ENCODE results near the gene CYB561D2. TPM values are rescaled to one million over a fixed set of nuclear protein-coding genes. Genes with fewer than 3 reads are reported as not detected.

CYB561D2 gene
- 24.9 and 28.8 TPM in 2 replicates for total RNA-seq

GRCh38 chr3:50350527-50351322 lies at the start of gene CYB561D2, which contains the start of gene NPRL2:
CYB561D2 (plus strand) TSS chr3:50350862; CDS start chr3:50351434, 572 bp downstream.
NPRL2 (minus strand) TSS chr3:50350775; CDS start chr3:50350652, 123 bp downstream.

GRCh38 chr3:50303013-50303815 lies 47.4 kb upstream of the CYB561D2 start, which contains the start of gene HYAL1:
HYAL1 (minus strand) TSS chr3:50303574; CDS start chr3:50302956, 618 bp downstream.

GRCh38 chr3:50322386-50323091 lies 28.1 kb upstream of the CYB561D2 start, which contains the start of gene HYAL2:
HYAL2 (minus strand) TSS chr3:50322745; CDS start chr3:50320489, 2,256 bp downstream.

GRCh38 chr3:50327943-50328691 lies 22.5 kb upstream of the CYB561D2 start, which contains the start of gene TUSC2:
TUSC2 (minus strand) TSS chr3:50328223; CDS start chr3:50328099, 124 bp downstream.

GRCh38 chr3:50340448-50341329 lies 10.0 kb upstream of the CYB561D2 start, which contains the start of gene RASSF1:
RASSF1 (minus strand) TSS chr3:50340836; CDS start chr3:50340805, 31 bp downstream.

GRCh38 chr3:50345586-50346234 lies 5.0 kb upstream of the CYB561D2 start, which contains the start of gene ZMYND10:
ZMYND10 (minus strand) TSS chr3:50345732; CDS start chr3:50345579, 153 bp downstream.

GRCh38 chr3:50358911-50359759 lies 8.5 kb downstream of the CYB561D2 start, which contains the start of gene TMEM115:
TMEM115 (minus strand) TSS chr3:50359521; CDS start chr3:50359063, 458 bp downstream.

Other genes with a start within 250 kb of the CYB561D2 start
- 183 and 242 TPM in 2 replicates for gene SEMA3F, start 195.5 kb upstream of the CYB561D2 start, total RNA-seq
- 0.35 TPM in 1 of 2 replicates, not detected in the other for gene GNAT1, start 159.3 kb upstream of the CYB561D2 start, total RNA-seq
- 0.23 TPM in 1 of 2 replicates, not detected in the other for gene SLC38A3, start 145.6 kb upstream of the CYB561D2 start, total RNA-seq
- 186 and 226 TPM in 2 replicates for gene GNAI2, start 114.7 kb upstream of the CYB561D2 start, total RNA-seq
- 3.9 and 5.4 TPM in 2 replicates for gene SEMA3B, start 81.7 kb upstream of the CYB561D2 start, total RNA-seq
- not detected in 2 replicates for gene LSMEM2, start 71.8 kb upstream of the CYB561D2 start, total RNA-seq
- gene IFRD2, start 58.4 kb upstream of the CYB561D2 start, total RNA-seq: 135 and 138 TPM in 2 replicates
- 13.4 and 19.0 TPM in 2 replicates for gene HYAL3, start 51.5 kb upstream of the CYB561D2 start, total RNA-seq
- 28.8 and 38.5 TPM in 2 replicates for gene NAA80, start 51.5 kb upstream of the CYB561D2 start, total RNA-seq
- gene HYAL1, start 47.3 kb upstream of the CYB561D2 start, total RNA-seq: 29.3 and 29.6 TPM in 2 replicates
- gene HYAL2, start 28.1 kb upstream of the CYB561D2 start, total RNA-seq: 81.7 and 102 TPM in 2 replicates
- 32.7 and 56.4 TPM in 2 replicates for gene TUSC2, start 22.6 kb upstream of the CYB561D2 start, total RNA-seq
- 20.2 and 21.0 TPM in 2 replicates for gene RASSF1, start 10.0 kb upstream of the CYB561D2 start, total RNA-seq
- gene ZMYND10, start 5.1 kb upstream of the CYB561D2 start, total RNA-seq: 1.1 and 1.4 TPM in 2 replicates
- gene NPRL2, start 87 bp upstream of the CYB561D2 start, total RNA-seq: 14.7 and 17.4 TPM in 2 replicates
- 54.4 and 56.9 TPM in 2 replicates for gene TMEM115, start 8.7 kb downstream of the CYB561D2 start, total RNA-seq
- 0.07 TPM in 1 of 2 replicates, not detected in the other for gene CACNA2D2, start 152.8 kb downstream of the CYB561D2 start, total RNA-seq
- gene C3orf18, start 216.9 kb downstream of the CYB561D2 start, total RNA-seq: 1.9 and 2.3 TPM in 2 replicates
- gene HEMK1, start 218.7 kb downstream of the CYB561D2 start, total RNA-seq: 14.0 and 15.9 TPM in 2 replicates